BE2C (cell line): Measurements from ENCODE around the gene NR1H2.

Experiments
- DNase-seq: peaks from one replicate; pipeline ENCODE4 v3.0.0-alpha.2; 2020
- H3K27me3 ChIP-seq: fragments of 250-450 bp; sonication (Bioruptor Pico); 2 replicates; pipeline ENCODE4 v1.5.1; 2020; ENCODE audit warnings: mild to moderate bottlenecking
- H3K36me3 ChIP-seq: fragments of 250-450 bp; sonication (Bioruptor Pico); 2 replicates; pipeline ENCODE4 v1.5.1; 2020; ENCODE audit warnings: mild to moderate bottlenecking
- H3K4me1 ChIP-seq: fragments of 250-450 bp; sonication (Bioruptor Pico); 2 replicates; pipeline ENCODE4 v1.5.1; 2020
- H3K4me3 ChIP-seq: 2 replicates; pipeline ENCODE4 v1.5.1; 2011; ENCODE audit warnings: low read depth, low read length
- H3K9me3 ChIP-seq: fragments of 250-450 bp; sonication (Bioruptor Pico); 2 replicates; pipeline ENCODE4 v1.5.1; 2020
- TF ChIP-seq, protein P1 (sequence below): IDR thresholded peaks from 2 replicates; pipeline ENCODE4 v1.5.1; 2012; ENCODE audit warnings: mild to moderate bottlenecking, low read depth, low read length

The NR1H2 gene

GRCh38 chr19:50377517-50377916 lies 1.3 kb downstream of the NR1H2 start:
- Histone ChIP-seq H3K9me3 (no peaks in the 10 kb centered on the region), H3K36me3 (peaks cover 32% of the 10 kb centered on the region), H3K4me3 (no peak overlapping the region), H3K4me1 (no peaks in the 10 kb centered on the region), H3K27me3 (no peaks in the 10 kb centered on the region)
- TF ChIP-seq, protein P1, sequence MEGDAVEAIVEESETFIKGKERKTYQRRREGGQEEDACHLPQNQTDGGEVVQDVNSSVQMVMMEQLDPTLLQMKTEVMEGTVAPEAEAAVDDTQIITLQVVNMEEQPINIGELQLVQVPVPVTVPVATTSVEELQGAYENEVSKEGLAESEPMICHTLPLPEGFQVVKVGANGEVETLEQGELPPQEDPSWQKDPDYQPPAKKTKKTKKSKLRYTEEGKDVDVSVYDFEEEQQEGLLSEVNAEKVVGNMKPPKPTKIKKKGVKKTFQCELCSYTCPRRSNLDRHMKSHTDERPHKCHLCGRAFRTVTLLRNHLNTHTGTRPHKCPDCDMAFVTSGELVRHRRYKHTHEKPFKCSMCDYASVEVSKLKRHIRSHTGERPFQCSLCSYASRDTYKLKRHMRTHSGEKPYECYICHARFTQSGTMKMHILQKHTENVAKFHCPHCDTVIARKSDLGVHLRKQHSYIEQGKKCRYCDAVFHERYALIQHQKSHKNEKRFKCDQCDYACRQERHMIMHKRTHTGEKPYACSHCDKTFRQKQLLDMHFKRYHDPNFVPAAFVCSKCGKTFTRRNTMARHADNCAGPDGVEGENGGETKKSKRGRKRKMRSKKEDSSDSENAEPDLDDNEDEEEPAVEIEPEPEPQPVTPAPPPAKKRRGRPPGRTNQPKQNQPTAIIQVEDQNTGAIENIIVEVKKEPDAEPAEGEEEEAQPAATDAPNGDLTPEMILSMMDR, result no peak
- no peak for DNase-seq

DNA sequence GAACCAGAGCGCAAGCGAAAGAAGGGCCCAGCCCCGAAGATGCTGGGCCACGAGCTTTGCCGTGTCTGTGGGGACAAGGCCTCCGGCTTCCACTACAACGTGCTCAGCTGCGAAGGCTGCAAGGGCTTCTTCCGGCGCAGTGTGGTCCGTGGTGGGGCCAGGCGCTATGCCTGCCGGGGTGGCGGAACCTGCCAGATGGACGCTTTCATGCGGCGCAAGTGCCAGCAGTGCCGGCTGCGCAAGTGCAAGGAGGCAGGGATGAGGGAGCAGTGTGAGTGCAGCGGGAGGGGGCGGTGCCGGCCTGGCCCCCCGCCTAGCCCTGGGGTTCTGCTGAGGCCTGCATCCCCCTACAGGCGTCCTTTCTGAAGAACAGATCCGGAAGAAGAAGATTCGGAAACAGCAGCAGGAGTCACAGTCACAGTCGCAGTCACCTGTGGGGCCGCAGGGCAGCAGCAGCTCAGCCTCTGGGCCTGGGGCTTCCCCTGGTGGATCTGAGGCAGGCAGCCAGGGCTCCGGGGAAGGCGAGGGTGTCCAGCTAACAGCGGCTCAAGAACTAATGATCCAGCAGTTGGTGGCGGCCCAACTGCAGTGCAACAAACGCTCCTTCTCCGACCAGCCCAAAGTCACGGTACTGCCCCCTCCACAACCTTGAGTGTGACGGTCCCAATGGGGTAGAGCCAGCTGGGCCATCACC lies 2.1 kb downstream of the NR1H2 start:
- DNase-seq, result no peak
- no peak overlapping the region for H3K4me3 ChIP-seq
- H3K36me3 ChIP-seq, result peaks cover 32% of the 10 kb centered on the region
- H3K27me3 ChIP-seq, result no peaks in the 10 kb centered on the region
- TF ChIP-seq, protein P1, result no peak
- no peaks in the 10 kb centered on the region for H3K9me3 ChIP-seq
- H3K4me1 ChIP-seq, result no peaks in the 10 kb centered on the region

- no peak for DNase-seq
- peaks cover 32% of the 10 kb centered on the region for H3K36me3 ChIP-seq
Measured at GRCh38 chr19:50378863-50379236, 2.6 kb downstream of the NR1H2 start.

GRCh38 chr19:50379602-50380001 lies 3.3 kb downstream of the NR1H2 start:
- no peaks in the 10 kb centered on the region for H3K4me1 ChIP-seq

More at GRCh38 chr19:50378863-50379236, 2.6 kb downstream of the NR1H2 start:
- no peaks in the 10 kb centered on the region for H3K27me3 ChIP-seq
- no peaks in the 10 kb centered on the region for H3K9me3 ChIP-seq
- H3K4me3 ChIP-seq, result no peak overlapping the region
- no peaks in the 10 kb centered on the region for H3K4me1 ChIP-seq
- TF ChIP-seq, protein P1, result no peak

DNA sequence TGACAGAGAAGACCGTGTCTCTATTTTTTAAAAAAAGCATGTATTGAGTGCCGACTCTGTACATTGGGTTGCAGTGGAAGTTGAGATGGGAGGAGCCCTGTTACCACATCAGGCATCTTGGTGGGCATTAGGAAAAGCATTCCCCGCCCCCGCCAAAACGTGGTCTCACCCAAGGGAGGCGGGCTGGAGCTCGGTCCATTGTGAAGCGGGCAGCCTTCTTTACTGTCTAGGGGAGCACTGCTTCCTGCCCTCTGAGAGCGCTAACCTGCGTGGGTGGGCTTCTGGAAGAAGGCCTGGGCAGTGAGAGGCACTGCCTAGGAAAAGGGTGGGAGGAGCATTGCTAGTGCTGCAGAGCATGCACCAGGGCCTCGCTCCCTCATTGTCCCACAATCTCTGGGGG lies 3.9 kb downstream of the NR1H2 start:
- DNase-seq, result no peak
- Histone ChIP-seq H3K27me3 (no peaks in the 10 kb centered on the region), H3K4me1 (no peaks in the 10 kb centered on the region), H3K36me3 (peaks cover 32% of the 10 kb centered on the region), H3K9me3 (no peaks in the 10 kb centered on the region), H3K4me3 (no peak overlapping the region)
- TF ChIP-seq, protein P1, result no peak

More at GRCh38 chr19:50379602-50380001, 3.3 kb downstream of the NR1H2 start:
- no peak for DNase-seq
- Histone ChIP-seq H3K27me3 (no peaks in the 10 kb centered on the region), H3K36me3 (peaks cover 32% of the 10 kb centered on the region), H3K4me3 (no peak overlapping the region), H3K9me3 (no peaks in the 10 kb centered on the region)
- TF ChIP-seq, protein P1, result no peak

DNA sequence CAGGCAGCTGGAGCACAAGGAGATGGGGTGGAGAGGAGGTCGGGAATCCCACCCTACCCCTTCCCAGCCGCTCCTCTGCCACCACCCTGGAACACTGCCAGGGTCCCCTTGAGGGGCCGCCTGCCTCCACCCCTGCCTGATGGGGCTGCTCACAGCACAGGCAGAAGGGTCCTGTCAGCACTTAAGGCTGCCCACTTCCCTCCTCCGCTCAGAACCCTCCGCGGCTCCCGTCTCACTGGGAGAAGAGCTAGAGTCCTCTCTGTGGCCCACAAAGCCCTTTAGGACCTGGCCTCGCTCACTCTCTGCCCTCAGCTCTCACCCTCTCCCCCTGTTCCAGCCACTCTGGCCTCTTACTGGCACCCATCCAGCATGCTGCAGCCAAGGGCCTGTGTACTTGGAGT lies 4.5 kb downstream of the NR1H2 start:
- H3K36me3 ChIP-seq, result peaks cover 33% of the 10 kb centered on the region
- H3K4me1 ChIP-seq, result no peaks in the 10 kb centered on the region
- no peak overlapping the region for H3K4me3 ChIP-seq
- TF ChIP-seq, protein P1, result no peak
- no peaks in the 10 kb centered on the region for H3K27me3 ChIP-seq
- H3K9me3 ChIP-seq, result no peaks in the 10 kb centered on the region
- peak; percentile 11 for DNase-seq
